HG02571 (cell line): Measurements from ENCODE around the gene CAP1.
"Not testable (repeated sequence)": the region's sequence is repeated elsewhere in the genome, so short reads cannot be mapped to it uniquely, and the experiment has no call there.

Source experiments
- ATAC-seq: cut with Tn5 transposase; IDR thresholded peaks from one replicate; pipeline ENCODE4 v1.9.1; 2021; ENCODE audit warnings: mild to moderate bottlenecking, moderate library complexity; ENCODE audit not compliant: unreplicated experiment

The CAP1 gene

GRCh38 chr1:40040511-40041465 is at the start of gene CAP1:
Gene CAP1, plus strand, starts transcription at chr1:40040729. Its CDS starts 18,618 bp downstream, at chr1:40059347.
- ATAC-seq: peak; percentile 82

GRCh38 chr1:39992234-39992633 is 48.3 kb upstream of the CAP1 start:
- no peak for ATAC-seq

- ATAC-seq: no peak
These were observed 47.6 kb upstream of the CAP1 start for GRCh38 chr1:39992888-39993287.

GRCh38 chr1:39995973-39996393 is 44.5 kb upstream of the CAP1 start:
- peak; percentile 71 for ATAC-seq

GRCh38 chr1:39996396-39997004 is 44.0 kb upstream of the CAP1 start:
- ATAC-seq: no peak

GRCh38 chr1:40001456-40001855 is 39.1 kb upstream of the CAP1 start:
- no peak for ATAC-seq

- ATAC-seq: no peak
These were observed 37.1 kb upstream of the CAP1 start for GRCh38 chr1:40003156-40004093.

GRCh38 chr1:40004857-40005256 is 35.7 kb upstream of the CAP1 start:
- no peak for ATAC-seq

- not testable (repeated sequence) for ATAC-seq
These were observed 33.0 kb upstream of the CAP1 start for GRCh38 chr1:40007481-40008034.

- no peak for ATAC-seq
These were observed 29.3 kb upstream of the CAP1 start for GRCh38 chr1:40011198-40011597.

GRCh38 chr1:40014253-40014706 is 26.2 kb upstream of the CAP1 start:
- no peak for ATAC-seq

GRCh38 chr1:40014812-40015594 is 25.5 kb upstream of the CAP1 start:
- no peak for ATAC-seq

- no peak for ATAC-seq
These were observed 22.5 kb upstream of the CAP1 start for GRCh38 chr1:40017951-40018575.

GRCh38 chr1:40020447-40021085 is 20.0 kb upstream of the CAP1 start:
- ATAC-seq: no peak

GRCh38 chr1:40023379-40023944 is 17.1 kb upstream of the CAP1 start:
- ATAC-seq: no peak

- no peak for ATAC-seq
These were observed 15.9 kb upstream of the CAP1 start for GRCh38 chr1:40024671-40025070.

- no peak for ATAC-seq
These were observed 12.9 kb upstream of the CAP1 start for GRCh38 chr1:40027647-40028046.

GRCh38 chr1:40029608-40030007 is 10.9 kb upstream of the CAP1 start:
- no peak for ATAC-seq
